Neuron (in vitro differentiated cells): ENCODE results near the gene SLC30A7.

ENCODE experiments used
- H2AFZ ChIP-seq: one replicate; pipeline ENCODE4 v1.6.1; 2013; ENCODE audit warnings: low read depth, mild to moderate bottlenecking, inconsistent platforms, low read length, moderate library complexity
- H3K27me3 ChIP-seq: one replicate; pipeline ENCODE4 v1.6.1; 2013; ENCODE audit warnings: low read length; ENCODE audit not compliant: insufficient read depth
- H3K36me3 ChIP-seq: one replicate; pipeline ENCODE4 v1.6.1; 2013; ENCODE audit warnings: low read length; ENCODE audit not compliant: insufficient read depth
- H3K4me1 ChIP-seq: one replicate; pipeline ENCODE4 v1.6.1; 2013; ENCODE audit warnings: low read length; ENCODE audit not compliant: insufficient read depth
- H3K4me3 ChIP-seq: 2 replicates; pipeline ENCODE4 v1.5.1; 2013; ENCODE audit warnings: mild to moderate bottlenecking, low read length, moderate library complexity
- H3K9me3 ChIP-seq: one replicate; pipeline ENCODE4 v1.6.1; 2013; ENCODE audit warnings: low read length

The SLC30A7 gene

DNA sequence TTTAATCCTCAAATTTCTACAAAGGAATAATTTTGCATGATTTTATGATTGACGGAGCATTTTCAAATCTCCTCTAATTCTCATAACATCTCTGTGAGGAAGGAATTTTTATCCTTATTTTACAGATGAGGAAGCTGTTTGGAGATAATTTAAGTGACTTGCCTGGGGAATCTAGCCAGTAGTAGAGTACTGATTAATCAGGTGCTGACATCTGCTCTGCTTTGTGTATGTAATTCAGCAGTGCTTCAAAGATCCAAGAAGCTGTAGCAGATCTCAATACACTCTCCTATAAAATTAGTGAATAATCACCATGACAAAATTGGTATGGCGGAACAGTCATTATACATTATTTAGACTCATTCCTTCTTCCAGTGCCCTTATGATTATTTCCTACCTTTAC, 83.7 kb downstream of the SLC30A7 start:
- no peaks in the 10 kb centered on the region for H3K4me1 ChIP-seq
- H3K4me3 ChIP-seq, result no peak overlapping the region
- no peaks in the 10 kb centered on the region for H3K27me3 ChIP-seq
- H3K36me3 ChIP-seq, result peaks cover 46% of the 10 kb centered on the region
- no peak overlapping the region for H2AFZ ChIP-seq
- H3K9me3 ChIP-seq, result peaks cover 2% of the 10 kb centered on the region

DNA sequence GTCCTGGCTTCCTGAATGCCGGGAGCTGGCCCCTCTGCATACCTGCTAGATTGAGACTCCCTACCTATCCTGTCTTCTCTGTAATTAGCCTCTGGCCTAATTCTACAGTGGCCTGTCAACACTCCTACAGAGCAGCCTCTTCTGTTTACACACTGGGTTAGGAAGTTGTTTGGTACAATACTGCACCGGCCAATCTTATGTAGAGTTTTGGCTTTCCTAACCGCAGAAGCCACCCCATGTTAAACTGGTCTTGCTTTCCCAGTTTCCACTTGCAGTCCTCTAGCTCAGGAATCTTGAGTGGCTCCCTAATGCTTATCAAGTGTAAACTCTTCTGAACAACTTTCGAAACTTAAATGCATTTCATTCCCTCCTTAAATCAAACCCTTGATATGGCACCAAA, 86.9 kb downstream of the SLC30A7 start:
- Histone ChIP-seq H3K36me3 (peaks cover 30% of the 10 kb centered on the region), H3K27me3 (no peaks in the 10 kb centered on the region), H2AFZ (no peak overlapping the region), H3K4me3 (no peak overlapping the region), H3K9me3 (peaks cover 2% of the 10 kb centered on the region), H3K4me1 (no peaks in the 10 kb centered on the region)

DNA sequence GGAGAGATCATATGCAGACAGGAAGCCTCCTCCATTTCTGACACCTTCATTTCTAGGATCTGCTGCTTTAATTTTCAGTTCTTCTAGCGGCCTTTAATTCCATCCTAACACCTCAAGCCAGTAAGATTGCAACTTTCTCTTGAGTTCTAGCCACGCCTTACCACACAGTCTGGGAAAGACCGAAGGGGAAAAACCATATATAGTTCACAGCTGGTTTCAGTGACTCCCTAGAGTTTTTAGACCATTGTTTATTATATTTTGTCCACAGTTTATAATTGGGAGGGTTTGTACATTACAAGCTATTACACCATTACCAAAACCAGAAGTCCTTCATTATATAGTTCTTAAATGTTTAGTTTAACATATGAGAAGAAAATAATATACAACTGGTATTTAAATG, 92.2 kb downstream of the SLC30A7 start:
- Histone ChIP-seq H3K4me3 (no peak overlapping the region), H3K36me3 (peaks cover 46% of the 10 kb centered on the region), H3K27me3 (no peaks in the 10 kb centered on the region)

DNA sequence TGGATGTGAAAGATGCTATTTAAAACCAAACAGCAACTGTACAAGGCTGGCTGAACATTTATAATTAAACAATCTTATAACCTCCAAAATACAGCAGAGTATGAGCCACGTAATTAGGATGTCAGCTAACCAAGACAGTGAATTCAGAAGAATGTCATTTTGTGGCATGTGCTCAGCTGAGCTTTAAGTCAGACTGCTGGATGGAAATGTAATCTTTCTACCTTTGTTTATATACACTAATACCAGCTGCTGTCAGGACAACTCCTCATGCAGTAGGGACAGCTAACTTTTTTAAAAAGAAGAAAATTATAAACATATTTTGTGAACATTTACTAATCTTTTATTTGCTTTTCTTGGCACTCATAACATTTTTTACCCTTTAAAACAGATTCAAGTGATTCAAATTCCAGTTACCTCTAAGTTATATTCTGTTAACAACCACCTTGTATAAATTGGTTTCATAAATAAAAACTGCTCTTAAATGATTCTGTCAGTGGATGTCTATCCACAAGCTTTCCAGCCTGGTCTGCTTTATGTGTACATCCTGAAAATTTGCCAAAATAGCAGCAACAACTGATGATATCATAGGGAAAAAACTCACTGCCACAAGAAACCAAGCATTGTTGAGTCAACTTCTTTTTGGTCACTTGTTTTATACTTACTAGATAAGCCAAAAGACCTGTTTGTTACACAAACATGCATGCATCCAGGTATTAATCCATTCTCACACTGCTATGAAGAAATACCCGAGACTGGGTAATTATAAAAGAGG, 93.6 kb downstream of the SLC30A7 start:
- Histone ChIP-seq H3K4me3 (no peak overlapping the region), H3K9me3 (peaks cover 1% of the 10 kb centered on the region), H3K4me1 (no peaks in the 10 kb centered on the region), H2AFZ (no peak overlapping the region), H3K36me3 (peaks cover 42% of the 10 kb centered on the region), H3K27me3 (no peaks in the 10 kb centered on the region)

More for the DNA sequence above, 92.2 kb downstream of the SLC30A7 start:
- H3K9me3 ChIP-seq, result peaks cover 1% of the 10 kb centered on the region
- H3K4me1 ChIP-seq, result no peaks in the 10 kb centered on the region
- H2AFZ ChIP-seq, result no peak overlapping the region

DNA sequence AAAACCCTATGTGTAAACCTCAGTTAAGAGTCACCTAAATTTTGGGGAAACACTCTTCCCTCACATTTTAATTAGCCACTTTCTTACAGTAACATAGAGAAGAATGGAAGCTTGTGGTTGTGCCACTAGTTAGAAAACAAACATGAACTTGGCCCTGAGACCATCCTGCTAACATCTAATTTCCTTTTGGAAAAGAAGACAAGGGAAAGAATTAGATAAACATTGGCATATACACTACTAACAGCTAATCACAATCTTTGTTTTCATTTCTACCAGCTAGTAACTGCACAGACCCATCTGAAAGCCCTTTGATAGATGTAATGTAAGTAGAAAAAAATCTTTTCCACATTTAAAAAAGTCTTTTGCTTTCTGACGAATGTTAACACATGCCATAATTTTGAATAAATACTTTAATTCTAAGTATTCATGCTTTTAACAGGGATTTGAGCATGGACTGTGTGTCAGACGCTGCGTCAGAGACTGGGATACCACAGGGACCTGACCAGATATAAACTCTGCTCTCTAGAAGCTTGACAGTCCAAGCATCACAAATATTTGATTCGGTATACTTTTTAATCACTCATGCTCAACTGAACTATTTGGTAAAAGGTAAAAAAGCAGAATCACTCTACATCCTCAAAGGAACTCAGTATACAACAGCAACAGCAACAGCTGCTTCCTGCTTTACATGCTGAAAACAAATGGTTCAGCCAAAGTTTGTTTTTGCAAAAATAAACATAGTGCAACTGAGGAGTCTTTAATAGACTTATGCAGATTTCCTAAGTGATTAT, 99.5 kb downstream of the SLC30A7 start:
- no peaks in the 10 kb centered on the region for H3K27me3 ChIP-seq
- peaks cover 7% of the 10 kb centered on the region for H3K9me3 ChIP-seq
- no peak overlapping the region for H3K4me3 ChIP-seq
- H3K36me3 ChIP-seq, result peaks cover 48% of the 10 kb centered on the region
- H3K4me1 ChIP-seq, result no peaks in the 10 kb centered on the region
- H2AFZ ChIP-seq, result no peak overlapping the region

DNA sequence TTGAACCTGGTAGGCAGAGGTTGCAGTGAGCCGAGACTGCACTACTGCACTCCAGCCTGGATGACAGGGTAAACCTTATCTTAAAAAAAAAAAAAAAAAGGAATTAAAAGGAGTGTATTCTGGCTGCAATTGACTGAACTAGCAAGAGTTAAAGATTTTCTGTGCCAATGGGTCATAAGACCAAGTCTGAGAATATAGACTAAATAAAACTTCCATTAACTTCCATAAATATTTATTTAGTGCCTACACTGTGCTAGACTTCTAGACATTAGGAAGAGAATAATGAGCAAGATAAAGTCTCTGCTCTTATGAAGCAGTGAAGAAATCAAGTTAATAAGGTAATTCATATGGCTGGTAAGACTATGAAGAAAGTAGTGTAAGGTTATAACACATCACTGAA, 102.5 kb downstream of the SLC30A7 start:
- Histone ChIP-seq H3K27me3 (no peaks in the 10 kb centered on the region), H3K36me3 (peaks cover 38% of the 10 kb centered on the region), H3K9me3 (peaks cover 5% of the 10 kb centered on the region), H3K4me3 (no peak overlapping the region), H2AFZ (no peak overlapping the region), H3K4me1 (peaks cover 9% of the 10 kb centered on the region)

DNA sequence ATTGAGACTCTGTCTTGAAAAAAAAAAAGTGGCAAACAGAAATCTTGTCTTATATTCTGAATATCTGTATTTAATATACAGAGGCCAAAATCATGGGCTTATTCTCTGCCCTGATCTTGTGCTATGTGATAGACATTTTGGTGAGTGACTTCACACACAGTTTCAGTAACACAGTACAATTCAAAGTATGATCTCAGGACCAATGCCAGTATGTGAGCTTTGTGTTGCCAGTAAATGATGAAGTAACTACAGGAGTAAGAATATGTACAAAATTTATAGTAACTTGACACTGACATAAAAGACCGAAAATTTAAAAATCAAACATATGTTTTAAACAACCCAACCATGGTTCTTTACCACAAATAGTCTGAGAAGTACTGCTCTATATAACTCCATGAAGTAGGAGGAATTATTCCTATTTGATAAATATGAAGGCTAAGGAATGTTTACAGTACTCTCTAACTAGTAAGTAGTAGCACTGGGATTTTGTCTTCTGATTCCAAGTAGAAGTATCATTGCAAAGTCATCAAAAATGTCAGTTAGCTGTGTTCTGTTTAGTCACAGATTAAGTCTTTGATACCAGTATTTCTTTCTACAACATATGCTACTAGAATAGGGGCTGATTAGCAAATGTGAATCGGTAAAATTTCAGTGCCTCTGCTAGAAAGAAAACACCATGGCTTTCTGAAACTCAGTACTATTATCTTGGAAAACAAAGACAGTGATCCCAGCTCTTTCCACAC, 104.4 kb downstream of the SLC30A7 start:
- H3K9me3 ChIP-seq, result peaks cover 5% of the 10 kb centered on the region
- H3K4me3 ChIP-seq, result no peak overlapping the region
- H2AFZ ChIP-seq, result no peak overlapping the region
- no peaks in the 10 kb centered on the region for H3K27me3 ChIP-seq
- H3K36me3 ChIP-seq, result peaks cover 33% of the 10 kb centered on the region
- H3K4me1 ChIP-seq, result peaks cover 23% of the 10 kb centered on the region

DNA sequence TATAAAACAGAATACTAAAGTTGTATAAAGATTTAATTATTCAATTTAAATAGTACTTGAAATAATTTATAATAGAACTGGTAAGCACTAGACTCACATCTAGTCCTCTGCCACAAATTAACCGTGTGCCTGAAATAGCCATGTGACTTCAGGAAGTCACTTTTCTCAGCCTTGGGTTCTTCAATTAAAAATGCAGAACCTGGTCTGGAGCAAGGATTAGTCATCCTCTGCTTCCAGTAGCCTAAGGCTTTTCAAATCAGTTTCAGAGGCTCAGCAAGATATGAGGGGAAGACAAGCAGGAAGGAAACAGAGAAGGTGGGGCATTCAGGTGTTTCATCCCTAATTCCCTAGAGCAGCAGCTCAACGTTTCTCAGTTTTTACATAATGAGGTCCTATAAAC, 106.7 kb downstream of the SLC30A7 start:
- H2AFZ ChIP-seq, result no peak overlapping the region
- H3K4me3 ChIP-seq, result no peak overlapping the region
- H3K4me1 ChIP-seq, result peaks cover 23% of the 10 kb centered on the region
- no peaks in the 10 kb centered on the region for H3K27me3 ChIP-seq
- no peaks in the 10 kb centered on the region for H3K9me3 ChIP-seq
- peaks cover 21% of the 10 kb centered on the region for H3K36me3 ChIP-seq

DNA sequence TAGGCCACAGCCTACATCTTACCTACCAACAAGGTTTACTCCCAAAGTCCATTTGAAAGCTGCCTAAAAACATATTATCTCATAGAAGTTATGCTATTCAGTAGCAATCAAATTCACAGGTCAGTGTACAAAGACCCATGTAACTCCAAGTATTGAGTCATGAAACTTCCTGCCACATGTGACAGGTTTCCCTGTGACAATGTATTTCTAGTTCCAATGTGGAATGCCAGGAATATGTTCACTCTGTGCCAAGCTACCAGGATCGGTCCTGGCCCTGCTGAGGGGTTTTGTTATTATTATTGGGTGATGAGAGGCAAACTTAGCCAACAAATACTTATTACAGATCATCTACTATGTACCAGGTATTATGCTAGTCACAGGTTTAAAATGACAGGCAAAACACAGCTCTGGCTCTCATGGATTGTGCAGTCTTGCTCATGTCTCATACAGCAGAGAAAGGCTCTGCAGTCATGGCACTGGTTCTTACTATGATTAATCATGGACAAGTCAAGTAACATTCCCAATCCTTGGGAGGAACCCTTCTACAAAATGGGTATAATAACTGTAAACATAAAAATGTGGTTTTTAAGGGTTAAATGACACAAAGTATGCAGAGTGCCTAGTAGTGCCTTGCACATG, 107.2 kb downstream of the SLC30A7 start:
- H3K4me1 ChIP-seq, result peaks cover 23% of the 10 kb centered on the region
- H3K27me3 ChIP-seq, result no peaks in the 10 kb centered on the region
- H3K36me3 ChIP-seq, result peaks cover 20% of the 10 kb centered on the region
- no peaks in the 10 kb centered on the region for H3K9me3 ChIP-seq
- no peak overlapping the region for H3K4me3 ChIP-seq
- no peak overlapping the region for H2AFZ ChIP-seq

DNA sequence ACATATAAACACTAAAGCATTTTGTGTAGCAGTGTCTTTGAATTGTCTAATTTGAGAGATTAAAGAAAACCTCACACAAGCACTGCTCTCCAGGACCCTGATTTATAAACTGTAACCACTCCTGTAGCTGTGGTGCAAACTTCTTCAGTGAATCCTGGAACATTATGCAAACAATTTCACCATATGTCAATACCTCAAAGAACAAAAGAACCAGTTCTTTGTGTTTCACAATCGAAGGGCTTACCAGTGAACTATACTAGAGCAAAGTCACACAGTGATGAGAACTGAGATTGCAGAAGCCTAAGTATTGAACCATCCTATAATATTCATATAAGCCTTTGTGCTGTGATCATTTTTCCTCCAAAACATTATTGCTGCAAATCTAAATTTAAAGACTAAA, 108.2 kb downstream of the SLC30A7 start:
- H3K4me1 ChIP-seq, result peaks cover 23% of the 10 kb centered on the region
- peaks cover 18% of the 10 kb centered on the region for H3K36me3 ChIP-seq
- H3K4me3 ChIP-seq, result no peak overlapping the region

DNA sequence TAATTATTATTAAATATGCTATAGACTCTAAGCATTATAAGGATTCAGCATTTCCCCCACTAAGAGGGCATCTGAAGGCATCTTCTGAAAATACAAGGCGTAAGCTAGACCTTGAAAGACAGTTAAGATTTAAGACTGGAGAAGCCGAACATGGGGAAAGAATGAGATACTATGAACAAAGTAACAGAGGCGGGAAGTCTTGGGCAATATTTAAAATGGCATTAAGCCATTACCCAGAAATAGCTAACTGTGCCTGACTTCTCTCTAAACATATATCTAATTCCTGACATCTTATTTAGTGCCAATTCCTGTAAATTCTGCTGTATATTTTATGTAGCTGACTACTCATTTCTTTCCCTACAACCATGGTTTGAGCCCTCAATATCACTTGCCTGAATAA, 108.8 kb downstream of the SLC30A7 start:
- Histone ChIP-seq H3K27me3 (no peaks in the 10 kb centered on the region), H3K4me1 (peaks cover 23% of the 10 kb centered on the region), H3K36me3 (peaks cover 20% of the 10 kb centered on the region), H2AFZ (no peak overlapping the region), H3K9me3 (no peaks in the 10 kb centered on the region), H3K4me3 (no peak overlapping the region)

More for the DNA sequence above, 108.2 kb downstream of the SLC30A7 start:
- Histone ChIP-seq H3K9me3 (no peaks in the 10 kb centered on the region), H3K27me3 (no peaks in the 10 kb centered on the region), H2AFZ (peak overlapping the region; percentile 32)

DNA sequence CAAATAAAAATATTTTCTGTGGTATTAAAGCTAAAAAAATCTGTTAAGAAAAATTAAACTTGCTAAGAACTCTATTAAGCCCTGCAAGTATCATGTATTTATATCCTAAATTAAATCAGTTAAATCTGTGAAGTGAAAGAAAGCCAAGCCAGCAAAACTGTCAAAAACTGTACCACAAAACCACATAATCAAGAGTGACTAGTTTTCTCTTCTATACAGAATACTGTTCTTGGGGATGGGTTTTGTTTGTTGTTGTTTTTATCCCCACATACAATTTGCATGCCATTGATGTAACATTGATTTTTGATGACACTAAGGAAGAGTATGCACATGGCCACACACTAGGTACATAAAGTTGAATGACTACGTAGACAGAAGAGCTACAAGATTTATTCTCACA, 109.3 kb downstream of the SLC30A7 start:
- peaks cover 18% of the 10 kb centered on the region for H3K36me3 ChIP-seq
- no peaks in the 10 kb centered on the region for H3K27me3 ChIP-seq
- H2AFZ ChIP-seq, result no peak overlapping the region
- no peak overlapping the region for H3K4me3 ChIP-seq
- no peaks in the 10 kb centered on the region for H3K9me3 ChIP-seq
- H3K4me1 ChIP-seq, result peaks cover 23% of the 10 kb centered on the region
